Upper lobe of left lung (tissue), 4 donors: ENCODE data around the gene GNG5.

ENCODE experiments used
- CTCF ChIP-seq, 6 experiments: fragments of 450-650 bp in 4 of 6; fragments of 200-600 bp in 2 of 6; sonication (generic) in 2 of 6; IDR thresholded peaks; one replicate each; pipeline ENCODE4 v1.5.1; 2016 to 2019; ENCODE audit warnings: antibody characterized with exemption in 6 of 6
- POLR2AphosphoS5 ChIP-seq, 2 donors: sonication (generic); formaldehyde crosslinking; IDR thresholded peaks; one replicate each; pipeline ENCODE4 v1.5.1; 2017; ENCODE audit warnings: antibody characterized with exemption in 2 of 2

GRCh38 chr1:84524590-84524989 lies 18.2 kb upstream of the GNG5 start:
- no peak for TF ChIP-seq CTCF (IDR thresholded peaks at IDR 0.05)
- no peak for TF ChIP-seq POLR2AphosphoS5 (IDR thresholded peaks at IDR 0.05)
